Myocyte (in vitro differentiated cells): ENCODE data around the gene CSNK1E. TPM values are rescaled to one million over a fixed set of nuclear protein-coding genes. Genes with fewer than 3 reads are reported as not detected.

Experiments used
- DNase-seq: peaks from one replicate; pipeline ENCODE4 v3.0.0-alpha.2; 2012; ENCODE audit warnings: low read depth
- total RNA-seq: library from RNA; depleted of rRNA; stranded (reverse); fragments of >200 nt; gene quantifications from 2 replicates; pipeline ENCODE4 v1.2.3, GENCODE V29; 2014

CSNK1E gene
- total RNA-seq, 1 donor from 2014 or later = 111 TPM

- no peak for DNase-seq
Observed at GRCh38 chr22:38308791-38309498, 8.3 kb downstream of the CSNK1E start.

GRCh38 chr22:38305471-38306448 is 11.5 kb downstream of the CSNK1E start:
- no peak for DNase-seq

- DNase-seq = no peak
Observed at GRCh38 chr22:38304526-38304925, 12.7 kb downstream of the CSNK1E start.

- no peak for DNase-seq
Observed at GRCh38 chr22:38303974-38304373, 13.3 kb downstream of the CSNK1E start.

- no peak for DNase-seq
Observed at GRCh38 chr22:38302906-38303305, 14.3 kb downstream of the CSNK1E start.

- no peak for DNase-seq
Observed at GRCh38 chr22:38300946-38301345, 16.3 kb downstream of the CSNK1E start.

- DNase-seq = no peak
Observed at GRCh38 chr22:38300197-38300945, 16.9 kb downstream of the CSNK1E start.

- no peak for DNase-seq
Observed at GRCh38 chr22:38299770-38300102, 17.5 kb downstream of the CSNK1E start.

GRCh38 chr22:38298312-38299005 is 18.8 kb downstream of the CSNK1E start:
- DNase-seq = no peak

- DNase-seq = no peak
Observed at GRCh38 chr22:38296372-38296771, 20.9 kb downstream of the CSNK1E start.

GRCh38 chr22:38295863-38296262 is 21.4 kb downstream of the CSNK1E start:
- DNase-seq = no peak

- DNase-seq = no peak
Observed at GRCh38 chr22:38295339-38295738, 21.9 kb downstream of the CSNK1E start.

GRCh38 chr22:38294193-38294592 is 23.0 kb downstream of the CSNK1E start:
- DNase-seq = no peak

GRCh38 chr22:38292694-38293093 is 24.5 kb downstream of the CSNK1E start:
- DNase-seq = no peak

- no peak for DNase-seq
Observed at GRCh38 chr22:38291201-38291777, 25.9 kb downstream of the CSNK1E start.

- no peak for DNase-seq
Observed at GRCh38 chr22:38290347-38290746, 26.9 kb downstream of the CSNK1E start.

- DNase-seq = no peak
Observed at GRCh38 chr22:38289583-38290082, 27.6 kb downstream of the CSNK1E start.

GRCh38 chr22:38286915-38287669 is 30.1 kb downstream of the CSNK1E start:
- no peak for DNase-seq

GRCh38 chr22:38285018-38285417 is 32.2 kb downstream of the CSNK1E start:
- DNase-seq = no peak

GRCh38 chr22:38284042-38284402 is 33.2 kb downstream of the CSNK1E start:
- DNase-seq = peak; percentile 87
